BLaER1 treated with 17β-estradiol and CSF1 and Interleukin-3, amounts not matched to agents 10 nM and 100 nM (cell line): ENCODE results near the gene SMO.
"Not testable (repeated sequence)": the region's sequence is repeated elsewhere in the genome, so short reads cannot be mapped to it uniquely, and the experiment has no call there.

ENCODE experiments used
- H3K27ac ChIP-seq, 11 experiments: shearing (Covaris generic); formaldehyde crosslinking; 2 replicates each; pipeline ENCODE4 v1.8.1; 2022
- H3K27me3 ChIP-seq, 11 experiments: shearing (Covaris generic); formaldehyde crosslinking; 2 replicates each; pipeline ENCODE4 v1.8.1; 2022
- H3K36me3 ChIP-seq, 11 experiments: shearing (Covaris generic); formaldehyde crosslinking; 2 replicates each; pipeline ENCODE4 v1.8.1; 2022
- H3K4me1 ChIP-seq, 10 experiments: shearing (Covaris generic); formaldehyde crosslinking; 2 replicates each; pipeline ENCODE4 v1.8.1; 2022
- H3K4me2 ChIP-seq, 11 experiments: shearing (Covaris generic); formaldehyde crosslinking; 2 replicates each; pipeline ENCODE4 v1.8.1; 2022
- H3K4me3 ChIP-seq, 10 experiments: shearing (Covaris generic); formaldehyde crosslinking; 2 replicates each; pipeline ENCODE4 v1.8.1; 2022
- H3K9ac ChIP-seq, 11 experiments: shearing (Covaris generic); formaldehyde crosslinking; 2 replicates each; pipeline ENCODE4 v1.8.1; 2022
- H3K9me3 ChIP-seq, 11 experiments: shearing (Covaris generic); formaldehyde crosslinking; replicated peaks in 1 of 11; 2 replicates each; pipeline ENCODE4 v1.8.1; 2022
- H4K20me1 ChIP-seq, 11 experiments: shearing (Covaris generic); formaldehyde crosslinking; 2 replicates each; pipeline ENCODE4 v1.8.1; 2022
- Cebpa-rat ChIP-seq, 11 experiments: shearing (Covaris generic); IDR thresholded peaks; 2 replicates each; pipeline ENCODE4 v1.8.1; 2022

Gene SMO

GRCh38 chr7:129208667-129209066, 20.2 kb downstream of the SMO start:
- Histone ChIP-seq H3K27me3 (no peaks in the 10 kb centered on the region), H3K36me3 (peaks cover 0 to 66% (median 28%) of the 10 kb centered on the region in 11 experiments; a peak in 13 of 22 replicates)

GRCh38 chr7:129209067-129209926, 20.9 kb downstream of the SMO start:
- peaks cover 0 to 66% (median 28%) of the 10 kb centered on the region in 11 experiments; a peak in 13 of 22 replicates for H3K36me3 ChIP-seq
- no peak overlapping the region for H3K4me3 ChIP-seq
- no peak overlapping the region for H3K9ac ChIP-seq
- no peak overlapping the region for H3K27ac ChIP-seq
- no peaks in the 10 kb centered on the region for H3K27me3 ChIP-seq
- H3K4me1 ChIP-seq, result peaks cover 9 to 38% (median 18%) of the 10 kb centered on the region in 10 experiments
- H3K9me3 ChIP-seq, result no peaks in the 10 kb centered on the region
- H4K20me1 ChIP-seq, result no peaks in the 10 kb centered on the region
- no peak for TF ChIP-seq Cebpa-rat (IDR thresholded peaks at IDR 0.05)
- H3K4me2 ChIP-seq, result no peak overlapping the region

More at GRCh38 chr7:129208667-129209066, 20.2 kb downstream of the SMO start:
- Histone ChIP-seq H3K4me2 (no peak overlapping the region), H3K9me3 (no peaks in the 10 kb centered on the region), H3K27ac (no peak overlapping the region), H3K9ac (0 out of 22 replicates have a peak overlapping the region, but pooled peaks of 1 of the 11 experiments have one; percentile 4), H3K4me1 (peaks cover 9 to 34% (median 18%) of the 10 kb centered on the region in 10 experiments), H4K20me1 (no peaks in the 10 kb centered on the region), H3K4me3 (no peak overlapping the region)
- TF ChIP-seq Cebpa-rat (IDR thresholded peaks at IDR 0.05), result no peak

DNA sequence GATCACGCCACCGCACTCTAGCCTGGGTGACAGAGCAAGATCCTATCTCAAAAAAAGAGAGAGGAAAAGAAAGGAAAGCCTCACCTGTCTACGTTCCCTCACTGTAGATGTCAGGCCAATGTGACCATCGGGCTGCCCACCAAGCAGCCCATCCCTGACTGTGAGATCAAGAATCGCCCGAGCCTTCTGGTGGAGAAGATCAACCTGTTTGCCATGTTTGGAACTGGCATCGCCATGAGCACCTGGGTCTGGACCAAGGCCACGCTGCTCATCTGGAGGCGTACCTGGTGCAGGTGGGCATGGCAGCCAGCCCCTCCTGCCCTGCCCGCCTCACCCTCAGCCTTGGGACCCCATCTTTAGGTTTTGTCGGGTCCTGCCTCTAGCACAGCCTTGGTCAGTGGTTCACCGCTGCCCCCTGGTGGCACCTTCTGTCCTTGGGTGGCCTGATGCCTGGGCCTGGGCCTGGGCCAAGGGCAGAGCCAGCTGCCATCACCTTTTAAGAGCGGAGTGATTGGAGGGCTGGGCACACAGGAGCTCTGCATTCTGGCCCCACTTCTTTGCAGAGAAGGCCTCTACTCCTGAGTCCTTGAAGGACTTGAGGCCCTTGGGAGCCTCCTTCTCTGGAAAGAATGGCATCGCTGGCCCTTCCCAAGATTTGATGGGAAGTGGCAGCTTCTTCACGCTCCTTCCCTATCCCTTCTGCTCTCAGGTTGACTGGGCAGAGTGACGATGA, 22.0 kb downstream of the SMO start:
- peaks cover 9 to 38% (median 18%) of the 10 kb centered on the region in 10 experiments for H3K4me1 ChIP-seq
- H3K4me3 ChIP-seq, result no peak overlapping the region
- peaks cover 0 to 9% (median 5%) of the 10 kb centered on the region in 11 experiments; a peak in 14 of 22 replicates for H3K9me3 ChIP-seq
- H3K27me3 ChIP-seq, result no peaks in the 10 kb centered on the region
- peaks cover 0 to 61% (median 26%) of the 10 kb centered on the region in 11 experiments; a peak in 12 of 22 replicates for H3K36me3 ChIP-seq
- H3K4me2 ChIP-seq, result no peak overlapping the region
- H3K9ac ChIP-seq, result no peak overlapping the region
- H3K27ac ChIP-seq, result peak overlapping the region in 1 of 11 experiments; percentile 57; a peak in 1 of 22 replicates
- TF ChIP-seq Cebpa-rat (IDR thresholded peaks at IDR 0.05), result no peak
- H4K20me1 ChIP-seq, result no peaks in the 10 kb centered on the region

DNA sequence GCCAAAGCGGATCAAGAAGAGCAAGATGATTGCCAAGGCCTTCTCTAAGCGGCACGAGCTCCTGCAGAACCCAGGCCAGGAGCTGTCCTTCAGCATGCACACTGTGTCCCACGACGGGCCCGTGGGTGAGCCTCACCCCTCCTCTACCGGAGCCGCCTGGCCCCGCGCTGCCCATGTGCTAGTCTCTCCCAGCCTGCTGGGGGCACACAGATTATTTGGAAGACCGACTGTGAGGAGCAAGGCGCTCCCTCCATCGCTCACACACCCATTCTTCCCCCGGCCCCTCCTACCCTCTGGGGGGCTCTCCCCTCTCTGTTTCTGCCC, 22.5 kb downstream of the SMO start:
- peak overlapping the region in 4 of 11 experiments; percentile 68 to 75 (median 74); a peak in 5 of 22 replicates for H3K4me2 ChIP-seq
- peaks cover 9 to 38% (median 18%) of the 10 kb centered on the region in 10 experiments for H3K4me1 ChIP-seq
- no peak for TF ChIP-seq Cebpa-rat (IDR thresholded peaks at IDR 0.05)
- peaks cover 4 to 14% (median 11%) of the 10 kb centered on the region in 11 experiments; a peak in 19 of 22 replicates for H3K9me3 ChIP-seq
- peak overlapping the region in 4 of 11 experiments; percentile 30 to 57 (median 52); a peak in 3 of 22 replicates for H3K27ac ChIP-seq
- peaks cover 0 to 56% (median 20%) of the 10 kb centered on the region in 11 experiments; a peak in 12 of 22 replicates for H3K36me3 ChIP-seq
- H3K9ac ChIP-seq, result no peak overlapping the region
- no peaks in the 10 kb centered on the region for H3K27me3 ChIP-seq
- no peaks in the 10 kb centered on the region for H4K20me1 ChIP-seq
- H3K4me3 ChIP-seq, result no peak overlapping the region

GRCh38 chr7:129212126-129212525, 23.7 kb downstream of the SMO start:
- Histone ChIP-seq H3K36me3 (peaks cover 0 to 52% (median 13%) of the 10 kb centered on the region in 11 experiments; a peak in 10 of 22 replicates), H3K4me2 (peak overlapping the region; percentile 50 to 75 (median 67); a peak in 21 of 22 replicates)
- no peak for TF ChIP-seq Cebpa-rat (IDR thresholded peaks at IDR 0.05)

DNA sequence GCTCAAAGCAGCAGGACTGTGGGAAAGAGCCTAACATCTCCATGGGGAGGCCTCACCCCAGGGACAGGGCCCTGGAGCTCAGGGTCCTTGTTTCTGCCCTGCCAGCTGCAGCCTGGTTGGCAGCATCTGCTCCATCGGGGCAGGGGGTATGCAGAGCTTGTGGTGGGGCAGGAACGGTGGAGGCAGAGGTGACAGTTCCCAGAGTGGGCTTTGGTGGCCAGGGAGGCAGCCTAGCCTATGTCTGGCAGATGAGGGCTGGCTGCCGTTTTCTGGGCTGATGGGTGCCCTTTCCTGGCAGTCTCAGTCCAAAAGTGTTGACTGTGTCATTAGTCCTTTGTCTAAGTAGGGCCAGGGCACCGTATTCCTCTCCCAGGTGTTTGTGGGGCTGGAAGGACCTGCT, 24.2 kb downstream of the SMO start:
- peak overlapping the region in 3 of 11 experiments; percentile 18 to 50 (median 34); a peak in 4 of 22 replicates for H3K27ac ChIP-seq
- H3K4me1 ChIP-seq, result peaks cover 9 to 38% (median 18%) of the 10 kb centered on the region in 10 experiments
- H3K9ac ChIP-seq, result peak overlapping the region in 1 of 11 experiments; percentile 37; a peak in 1 of 22 replicates
- peaks cover 0 to 47% (median 13%) of the 10 kb centered on the region in 11 experiments; a peak in 10 of 22 replicates for H3K36me3 ChIP-seq
- no peak for TF ChIP-seq Cebpa-rat (IDR thresholded peaks at IDR 0.05)
- no peak overlapping the region for H3K4me3 ChIP-seq
- peaks cover 9 to 21% (median 17%) of the 10 kb centered on the region in 11 experiments; a peak in 21 of 22 replicates for H3K9me3 ChIP-seq
- no peaks in the 10 kb centered on the region for H4K20me1 ChIP-seq
- H3K4me2 ChIP-seq, result peak overlapping the region in 4 of 11 experiments; percentile 54 to 75 (median 74); a peak in 3 of 22 replicates
- no peaks in the 10 kb centered on the region for H3K27me3 ChIP-seq

More at GRCh38 chr7:129212126-129212525, 23.7 kb downstream of the SMO start:
- H3K4me1 ChIP-seq, result peaks cover 9 to 38% (median 18%) of the 10 kb centered on the region in 10 experiments
- H3K9me3 ChIP-seq, result peaks cover 9 to 21% (median 17%) of the 10 kb centered on the region in 11 experiments; a peak in 21 of 22 replicates
- H3K4me3 ChIP-seq, result no peak overlapping the region
- H3K27ac ChIP-seq, result peak overlapping the region in 6 of 11 experiments; percentile 18 to 57 (median 40); a peak in 11 of 22 replicates
- H3K9ac ChIP-seq, result peak overlapping the region in 1 of 11 experiments; percentile 29; a peak in 2 of 22 replicates
- H3K27me3 ChIP-seq, result no peaks in the 10 kb centered on the region
- no peaks in the 10 kb centered on the region for H4K20me1 ChIP-seq

GRCh38 chr7:129213828-129214227, 25.4 kb downstream of the SMO start:
- Histone ChIP-seq H3K4me1 (peaks cover 12 to 34% (median 20%) of the 10 kb centered on the region in 10 experiments), H3K4me2 (peak overlapping the region in 3 of 11 experiments; percentile 5 to 49 (median 32); a peak in 2 of 22 replicates), H3K4me3 (no peak overlapping the region), H3K9me3 (peaks cover 9 to 21% (median 17%) of the 10 kb centered on the region in 11 experiments; a peak in 21 of 22 replicates), H3K9ac (no peak overlapping the region), H4K20me1 (no peaks in the 10 kb centered on the region), H3K36me3 (peaks cover 0 to 38% (median 11%) of the 10 kb centered on the region in 11 experiments; a peak in 10 of 22 replicates), H3K27me3 (no peaks in the 10 kb centered on the region), H3K27ac (peak overlapping the region in 1 of 11 experiments; percentile 13; a peak in 2 of 22 replicates)
- no peak for TF ChIP-seq Cebpa-rat (IDR thresholded peaks at IDR 0.05)

DNA sequence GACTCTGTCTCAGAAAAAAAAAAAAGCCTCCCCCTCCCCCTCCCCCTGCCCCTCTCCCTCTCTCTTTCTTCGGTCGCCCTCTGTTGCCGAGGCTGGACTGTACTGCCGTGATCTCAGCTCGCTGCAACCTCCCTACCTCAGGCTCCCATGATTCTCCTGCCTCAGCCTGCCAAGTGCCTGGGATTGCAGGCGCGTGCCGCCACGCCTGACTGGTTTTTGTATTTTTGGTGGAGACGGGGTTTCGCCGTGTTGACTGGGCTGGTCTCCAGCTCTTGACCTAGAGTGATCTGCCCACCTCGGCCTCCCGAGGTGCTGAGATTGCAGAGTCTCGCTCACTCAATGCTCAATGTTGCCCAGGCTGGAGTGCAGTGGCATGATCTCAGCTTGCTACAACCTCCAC, 27.3 kb downstream of the SMO start:
- H3K27me3 ChIP-seq, H3K9ac ChIP-seq, H3K4me2 ChIP-seq, H3K4me3 ChIP-seq, H3K27ac ChIP-seq, H4K20me1 ChIP-seq: not testable (repeated sequence)
- H3K9me3 ChIP-seq, result peaks cover 9 to 21% (median 17%) of the 10 kb centered on the region in 11 experiments; a peak in 21 of 22 replicates
- peaks cover 15 to 44% (median 25%) of the 10 kb centered on the region in 10 experiments for H3K4me1 ChIP-seq
- H3K36me3 ChIP-seq, result peaks cover 0 to 23% (median 0%) of the 10 kb centered on the region in 11 experiments; a peak in 9 of 22 replicates

GRCh38 chr7:129216101-129216715, 27.8 kb downstream of the SMO start:
- not testable (repeated sequence) for H3K4me2 ChIP-seq, H3K9ac ChIP-seq, H3K4me3 ChIP-seq, H3K27me3 ChIP-seq, H4K20me1 ChIP-seq, H3K27ac ChIP-seq
- Histone ChIP-seq H3K9me3 (peaks cover 9 to 21% (median 17%) of the 10 kb centered on the region in 11 experiments; a peak in 21 of 22 replicates), H3K4me1 (peaks cover 15 to 45% (median 25%) of the 10 kb centered on the region in 10 experiments), H3K36me3 (peaks cover 0 to 17% (median 0%) of the 10 kb centered on the region in 11 experiments; a peak in 9 of 22 replicates)

DNA sequence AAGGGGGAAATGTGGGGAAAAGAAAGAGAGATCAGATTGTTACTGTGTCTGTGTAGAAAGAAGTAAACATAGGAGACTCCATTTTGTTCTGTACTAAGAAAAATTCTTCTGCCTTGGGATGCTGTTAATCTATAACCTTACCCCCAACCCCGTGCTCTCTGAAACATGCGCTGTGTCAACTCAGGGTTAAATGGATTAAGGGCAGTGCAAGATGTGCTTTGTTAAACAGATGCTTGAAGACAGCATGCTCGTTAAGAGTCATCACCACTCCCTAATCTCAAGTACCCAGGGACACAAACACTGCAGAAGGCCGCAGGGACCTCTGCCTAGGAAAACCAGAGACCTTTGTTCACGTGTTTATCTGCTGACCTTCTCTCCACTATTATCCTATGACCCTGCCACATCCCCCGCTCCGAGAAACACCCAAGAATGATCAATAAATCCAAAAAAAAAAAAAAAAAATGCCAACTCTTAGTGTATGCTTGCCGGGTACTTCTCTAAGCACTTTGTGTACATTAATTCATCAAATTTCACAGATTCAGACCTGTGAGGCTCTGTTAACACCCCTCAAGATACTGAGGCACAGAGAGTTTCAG, 28.5 kb downstream of the SMO start:
- Histone ChIP-seq H3K4me1 (peaks cover 13 to 44% (median 25%) of the 10 kb centered on the region in 10 experiments), H3K36me3 (peaks cover 0 to 12% (median 0%) of the 10 kb centered on the region in 11 experiments; a peak in 5 of 22 replicates), H3K9me3 (peaks cover 9 to 21% (median 17%) of the 10 kb centered on the region in 11 experiments; a peak in 21 of 22 replicates)
- not testable (repeated sequence) for H3K4me2 ChIP-seq, H4K20me1 ChIP-seq, H3K27ac ChIP-seq, H3K9ac ChIP-seq, H3K27me3 ChIP-seq, H3K4me3 ChIP-seq
